HS-5 (cell line): Measurements from ENCODE around the gene MYO7A.

Experiments used
- DNase-seq: peaks from one replicate; pipeline ENCODE4 v3.0.0-alpha.2; 2012; ENCODE audit warnings: low read depth

Gene MYO7A

DNA sequence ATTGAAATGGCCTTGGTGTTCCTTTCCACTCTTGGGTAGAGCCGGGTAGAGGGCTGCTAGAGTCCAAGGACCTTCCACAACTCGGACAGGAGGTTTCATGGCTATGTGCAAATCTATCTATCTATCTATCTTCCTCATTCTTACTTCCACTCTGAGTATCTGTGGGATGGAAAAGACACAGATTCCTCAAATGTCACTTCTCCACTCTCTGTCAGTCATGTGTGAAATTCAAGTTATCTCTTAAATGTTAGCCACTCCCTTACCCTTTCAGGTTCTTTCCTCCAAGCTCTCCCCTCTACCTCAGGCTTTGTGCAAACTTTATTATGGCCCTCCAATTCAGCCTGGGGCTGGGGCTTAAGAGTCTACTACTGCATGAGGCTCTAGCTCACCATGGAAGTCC is 89.1 kb downstream of the MYO7A start:
- DNase-seq, result no peak

- DNase-seq, result no peak
Observed at GRCh38 chr11:77223797-77224196, 95.8 kb downstream of the MYO7A start.

- no peak for DNase-seq
Observed at GRCh38 chr11:77230878-77231605, 103.0 kb downstream of the MYO7A start.

DNA sequence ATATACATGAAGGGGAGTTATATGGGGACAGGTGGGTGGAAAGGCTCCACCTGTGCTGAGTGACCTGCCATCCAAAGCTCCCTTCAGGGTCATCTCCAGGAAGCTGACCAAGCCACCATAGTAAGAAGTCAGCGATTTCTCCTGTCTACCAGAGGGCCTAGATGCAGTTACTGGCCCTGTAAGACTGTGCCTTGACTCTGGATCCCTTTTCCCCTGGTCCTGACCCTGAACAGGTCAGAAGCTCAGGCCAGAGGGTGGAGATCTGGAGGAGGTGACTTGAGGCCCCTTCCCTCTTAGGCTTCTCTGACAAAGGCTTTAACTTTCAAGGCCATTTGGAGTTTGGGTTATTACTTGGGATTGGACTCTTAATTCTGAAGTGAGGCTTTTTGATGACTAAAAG is 103.8 kb downstream of the MYO7A start:
- no peak for DNase-seq

DNA sequence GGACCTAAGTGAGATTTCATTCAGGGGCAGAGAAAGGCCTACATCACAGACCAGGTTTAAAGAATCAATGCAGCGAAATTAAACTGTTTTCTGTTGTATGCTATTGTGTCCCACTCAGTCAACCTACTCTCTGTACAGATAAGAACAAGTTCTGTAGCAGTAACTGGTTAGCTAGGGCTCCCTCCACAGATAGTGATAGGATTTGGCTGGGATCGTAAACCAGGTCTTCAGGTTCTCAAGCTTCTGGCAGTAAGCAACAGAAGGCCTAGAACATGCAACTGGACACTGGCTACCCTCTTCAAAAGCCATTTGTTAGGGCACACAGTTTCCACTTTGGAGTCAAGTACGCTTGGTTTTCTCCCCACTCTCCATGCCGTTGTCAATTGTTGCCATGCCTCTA is 104.2 kb downstream of the MYO7A start:
- DNase-seq, result no peak

DNA sequence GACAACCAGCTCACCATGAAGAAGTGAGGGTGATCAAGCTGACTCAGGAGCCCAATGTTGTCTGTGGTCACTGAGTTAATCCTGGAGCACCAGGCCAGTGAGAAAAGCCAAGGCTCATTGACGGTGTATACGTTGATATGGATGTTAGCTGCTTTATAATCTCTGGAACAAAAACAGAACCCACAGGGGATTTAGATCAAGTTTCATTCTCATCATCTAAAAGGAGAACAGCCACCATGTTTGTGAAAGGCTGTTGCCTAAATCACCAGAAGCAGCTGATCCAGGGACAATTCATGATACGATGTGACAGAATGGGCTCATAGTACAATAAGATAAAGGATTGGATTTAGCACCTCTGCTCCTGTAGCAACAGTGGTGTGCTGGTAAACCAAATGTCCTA is 105.0 kb downstream of the MYO7A start:
- DNase-seq, result no peak

DNA sequence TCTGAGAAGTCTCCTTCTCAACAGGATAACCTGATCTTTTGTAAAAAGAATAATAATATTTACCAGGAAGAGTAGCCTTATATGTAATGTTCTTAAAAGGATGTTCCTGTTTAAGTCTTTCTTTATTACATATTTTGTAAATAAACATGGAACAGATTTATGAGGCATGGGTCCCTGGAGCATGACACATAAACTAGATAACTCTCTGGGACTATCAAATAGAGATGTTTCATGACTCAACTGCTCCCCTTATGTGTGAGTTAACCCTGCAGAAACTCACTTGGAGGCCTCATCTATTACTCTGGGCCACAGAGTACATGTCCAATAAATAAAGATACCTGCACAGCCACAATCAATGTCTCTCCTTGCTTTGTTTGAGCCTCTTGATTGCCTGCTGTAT is 108.9 kb downstream of the MYO7A start:
- no peak for DNase-seq

DNA sequence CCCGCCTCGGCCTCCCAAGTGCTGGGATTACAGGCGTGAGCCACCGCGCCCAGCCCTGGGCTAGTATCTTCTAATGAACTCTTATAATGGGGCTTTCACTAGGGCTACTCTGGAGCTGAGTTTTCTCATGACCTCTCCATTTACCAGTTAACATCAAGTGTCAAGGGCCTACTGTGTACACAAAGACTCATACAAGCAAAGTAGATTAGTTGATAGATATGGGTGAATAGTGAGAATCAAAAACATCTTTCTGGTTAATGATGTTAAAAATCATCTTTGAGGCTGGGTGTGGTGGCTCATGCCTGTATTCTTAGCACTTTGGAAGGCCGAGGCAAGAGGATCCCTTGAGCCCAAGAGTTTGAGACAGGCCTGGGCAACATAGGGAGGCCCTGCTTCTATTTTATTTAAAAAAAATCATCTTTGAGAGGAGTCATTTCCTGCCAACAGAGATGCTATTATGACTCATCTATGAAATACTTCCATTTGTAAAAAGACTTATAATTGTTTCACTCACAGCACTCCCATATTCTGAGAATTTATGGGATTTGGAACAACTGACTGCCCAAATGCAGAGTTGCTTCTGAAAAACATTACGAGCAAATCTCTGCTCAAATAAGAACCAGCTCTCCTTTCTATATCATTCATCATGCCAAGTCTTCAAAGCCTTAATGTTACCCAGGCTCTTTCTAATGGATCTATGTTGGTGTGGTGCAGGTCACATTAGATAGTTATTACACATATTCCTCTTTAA is 116.4 kb downstream of the MYO7A start:
- DNase-seq, result peak; percentile 72

- DNase-seq, result peak; percentile 11
Observed at GRCh38 chr11:77249427-77249826, 121.4 kb downstream of the MYO7A start.

DNA sequence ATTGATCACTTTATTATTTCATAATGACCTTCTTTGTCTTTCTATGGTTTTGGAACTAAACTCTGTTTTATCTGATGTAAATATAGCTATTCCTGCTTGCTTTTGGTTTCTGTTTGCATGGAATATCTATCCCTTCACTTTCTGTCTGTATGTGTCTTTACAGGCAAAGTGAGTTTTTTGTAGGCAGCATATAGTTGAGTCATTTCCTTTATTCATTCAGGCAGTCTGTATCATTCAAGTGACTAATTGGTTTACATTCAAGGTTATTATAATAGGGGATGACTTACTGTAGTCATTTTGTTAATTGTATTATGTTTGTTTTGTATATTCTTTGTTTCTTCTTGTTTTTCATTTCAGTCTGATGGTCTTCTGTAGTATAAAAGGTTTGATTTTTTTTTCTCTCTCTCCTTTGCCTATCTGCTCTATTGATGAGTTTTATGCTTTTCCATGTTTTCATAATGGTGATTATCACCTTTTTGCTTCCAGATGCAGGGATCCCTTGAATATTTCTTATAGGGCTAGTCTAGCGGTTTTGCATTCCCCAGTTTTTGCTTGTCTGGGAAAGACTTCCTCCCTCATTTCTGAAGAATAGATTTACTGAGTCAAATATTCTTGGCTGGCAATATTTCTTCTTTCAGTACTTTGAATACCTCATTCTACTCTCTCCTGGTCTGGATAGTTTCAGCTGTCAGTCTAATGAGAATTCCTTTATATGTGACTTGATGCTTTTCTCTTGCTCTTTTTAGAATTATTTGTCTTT is 123.0 kb downstream of the MYO7A start:
- DNase-seq, result peak; percentile 56

GRCh38 chr11:77252555-77253270 is 124.7 kb downstream of the MYO7A start:
- DNase-seq, result no peak

DNA sequence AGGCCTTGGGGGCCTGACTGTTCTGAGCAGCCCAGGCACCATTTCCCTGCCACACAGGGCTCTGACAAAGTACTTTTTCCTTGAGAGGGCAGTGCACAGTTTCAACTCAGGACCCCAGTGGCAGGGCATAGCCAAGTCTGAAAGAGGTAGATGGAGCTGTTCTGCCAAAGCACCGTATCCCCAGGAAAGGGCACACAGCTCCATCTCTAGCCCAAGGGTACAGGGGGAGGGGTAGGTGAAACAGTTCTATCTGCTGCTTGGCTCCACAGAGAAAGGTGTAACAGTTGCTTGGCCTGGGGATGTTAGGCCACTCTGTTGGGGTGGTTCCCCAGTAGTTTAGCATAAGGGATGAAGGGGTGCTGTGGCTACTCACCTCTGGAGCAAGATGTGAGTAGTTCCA is 125.6 kb downstream of the MYO7A start:
- no peak for DNase-seq

GRCh38 chr11:77259641-77260040 is 131.6 kb downstream of the MYO7A start:
- no peak for DNase-seq

- no peak for DNase-seq
Observed at GRCh38 chr11:77262803-77263202, 134.8 kb downstream of the MYO7A start.
